Eye (tissue), 1 donor: Measurements from ENCODE around the gene SLC66A1.

Source experiments
- DNase-seq: peaks from one replicate; pipeline ENCODE4 v3.0.0-alpha.2; 2015

Gene SLC66A1

DNA sequence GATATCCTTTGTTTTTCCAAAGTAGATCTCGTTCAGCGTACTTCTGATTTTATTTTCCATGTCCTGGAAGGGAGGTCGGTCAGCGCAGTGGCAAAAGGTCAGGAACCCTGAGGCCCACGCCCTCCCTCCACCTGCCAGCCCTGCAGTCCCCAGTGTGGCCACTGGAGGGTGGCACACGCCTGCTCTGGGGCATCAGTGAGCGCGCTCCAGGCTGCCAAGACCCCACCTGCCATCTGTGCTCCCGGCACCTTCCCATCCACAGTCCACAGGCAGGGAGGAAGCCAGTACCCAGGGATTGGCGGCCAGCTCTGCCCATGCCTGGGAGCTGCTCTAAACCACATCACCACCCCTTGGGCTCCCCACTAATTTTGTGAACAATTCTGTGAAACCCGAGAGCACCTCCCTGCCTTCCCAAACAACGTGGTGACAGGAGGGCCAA is 32.3 kb downstream of the SLC66A1 start:
- peak; percentile 75 for DNase-seq

DNA sequence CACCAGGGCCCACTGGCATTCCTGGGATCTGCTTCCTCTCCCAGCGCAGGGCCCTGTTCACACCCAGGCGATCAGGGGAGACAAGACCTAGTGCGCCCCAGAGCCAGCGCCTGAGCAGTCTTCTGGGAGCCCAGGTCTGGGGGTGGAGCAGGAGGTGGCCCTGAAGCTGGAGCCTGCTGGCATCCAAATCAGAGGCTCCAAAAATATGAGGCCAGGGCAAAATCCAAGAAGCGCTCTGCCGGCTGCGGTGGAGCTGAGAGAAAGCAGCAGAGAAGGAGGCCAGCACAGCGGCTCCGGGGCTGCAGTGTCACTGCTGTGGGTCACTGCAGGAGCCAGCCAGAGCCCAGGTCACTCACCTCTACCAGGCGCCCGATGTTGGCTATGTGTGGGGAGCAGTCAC is 32.7 kb downstream of the SLC66A1 start:
- no peak for DNase-seq

- no peak for DNase-seq
Observed at GRCh38 chr1:19345391-19345790, 33.3 kb downstream of the SLC66A1 start.

DNA sequence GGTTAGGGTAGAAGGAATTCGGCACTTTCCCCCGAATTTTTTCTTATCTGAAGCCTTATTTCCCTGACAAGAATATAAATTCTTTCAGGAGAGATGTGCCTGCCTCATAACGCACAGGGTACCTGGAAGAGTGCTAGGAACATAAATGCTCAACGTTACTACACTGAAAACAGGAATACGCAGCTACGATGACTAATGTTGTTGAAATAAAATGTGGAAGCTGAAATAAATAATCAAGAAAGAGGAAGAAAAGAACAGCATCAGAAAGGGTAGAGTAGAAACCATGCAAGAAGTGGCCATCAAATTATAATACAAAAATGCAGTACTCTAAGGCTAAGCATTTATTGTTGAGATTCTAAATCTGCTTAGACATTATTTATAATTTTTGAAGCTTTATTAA is 33.9 kb downstream of the SLC66A1 start:
- no peak for DNase-seq

- DNase-seq: no peak
Observed at GRCh38 chr1:19347533-19348172, 35.5 kb downstream of the SLC66A1 start.

DNA sequence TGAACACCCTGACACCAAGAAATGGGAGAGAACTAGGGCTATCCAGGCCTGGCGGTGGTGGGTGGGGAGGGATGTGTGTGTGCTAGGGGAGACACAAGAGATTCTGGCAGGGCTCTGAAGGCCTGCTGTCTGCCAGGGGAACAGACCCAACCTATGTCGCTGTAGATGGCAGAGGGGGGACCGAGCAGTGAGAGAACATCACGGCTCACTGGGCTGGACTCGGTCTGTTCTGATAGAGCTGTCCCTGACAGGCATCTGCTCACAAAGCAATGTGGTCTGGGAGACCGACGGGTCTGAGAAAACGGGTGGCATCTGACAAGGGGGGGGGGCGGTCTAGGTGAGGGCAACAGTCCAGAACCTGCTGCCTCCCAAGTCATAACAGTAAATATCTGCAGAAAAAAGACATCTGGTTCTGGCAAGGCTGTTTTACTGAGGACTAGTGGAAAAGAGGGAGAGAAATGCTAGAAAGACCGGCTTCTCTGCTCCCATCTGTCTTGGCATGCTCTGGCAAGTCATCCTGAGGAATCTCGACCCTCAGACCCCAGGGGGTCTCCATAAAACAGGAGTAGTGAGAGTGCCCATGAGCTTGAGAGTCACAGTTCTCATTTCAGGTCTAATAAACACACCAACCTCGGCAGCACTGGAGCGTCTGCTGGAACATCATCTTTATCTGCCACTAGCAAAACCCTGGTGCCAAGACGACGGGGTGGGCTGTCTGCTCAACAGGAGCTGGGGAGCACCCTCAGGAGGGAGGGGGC is 36.5 kb downstream of the SLC66A1 start:
- no peak for DNase-seq

GRCh38 chr1:19349999-19350398 is 37.9 kb downstream of the SLC66A1 start:
- no peak for DNase-seq

- no peak for DNase-seq
Observed at GRCh38 chr1:19350566-19350965, 38.4 kb downstream of the SLC66A1 start.

- no peak for DNase-seq
Observed at GRCh38 chr1:19351873-19352272, 39.7 kb downstream of the SLC66A1 start.

DNA sequence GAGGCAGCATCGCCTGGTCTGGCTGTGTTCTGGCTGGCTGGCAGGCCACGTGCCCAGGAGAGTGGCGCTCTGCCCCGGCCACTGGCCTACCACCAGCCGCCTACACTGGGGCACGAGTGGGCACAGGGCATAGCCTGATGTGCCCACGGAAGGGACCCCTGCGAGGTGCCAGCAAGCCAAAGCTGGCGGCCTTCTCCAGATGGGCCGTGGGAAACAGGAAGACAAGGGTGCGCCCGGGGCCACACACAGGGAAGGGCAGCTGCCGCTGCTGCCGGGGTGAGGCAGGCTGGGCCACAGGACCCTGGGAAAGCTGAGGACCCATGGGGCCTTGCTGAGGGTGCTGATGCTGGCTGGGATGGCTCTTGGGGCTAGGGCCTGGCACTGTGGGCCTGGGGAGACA is 40.7 kb downstream of the SLC66A1 start:
- no peak for DNase-seq

DNA sequence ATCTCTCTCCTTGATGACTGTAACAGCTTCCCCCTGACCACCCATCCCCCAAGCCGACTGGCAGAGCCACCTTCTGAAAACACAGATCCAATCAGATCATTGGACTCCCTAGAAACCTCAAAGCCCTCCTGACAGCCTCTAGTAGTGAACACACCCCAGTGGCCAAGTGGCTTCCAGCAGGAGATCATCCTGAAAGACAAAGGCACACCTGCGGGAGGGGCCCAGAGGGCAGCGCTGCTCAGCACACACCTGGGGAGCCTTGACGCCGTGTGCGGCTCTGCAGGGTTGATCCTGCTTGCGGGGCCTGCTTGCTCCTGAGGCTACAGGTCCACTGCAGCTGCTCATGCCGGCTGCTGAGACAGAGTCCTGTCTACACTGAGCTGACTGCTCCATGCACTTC is 41.5 kb downstream of the SLC66A1 start:
- DNase-seq: no peak

- no peak for DNase-seq
Observed at GRCh38 chr1:19354531-19354981, 42.4 kb downstream of the SLC66A1 start.

DNA sequence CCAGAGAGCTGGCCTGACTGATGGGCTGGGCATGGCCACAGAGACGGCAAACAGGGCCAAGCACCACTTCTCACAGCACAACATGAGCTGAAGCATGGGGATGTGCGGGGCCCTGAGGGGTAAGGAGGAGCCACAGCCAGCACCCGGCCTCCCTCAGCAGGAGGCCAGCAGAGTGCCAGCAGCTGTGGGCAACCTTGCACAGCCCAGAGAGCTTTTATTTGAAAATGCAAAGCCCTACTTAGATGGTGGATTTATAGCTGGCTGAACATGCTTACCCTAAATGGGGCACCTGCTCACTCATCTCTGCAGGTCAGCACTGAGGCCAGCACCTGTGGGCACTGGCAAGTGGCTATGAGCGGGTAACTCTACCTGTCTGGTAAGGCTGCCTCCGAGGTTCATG is 44.1 kb downstream of the SLC66A1 start:
- no peak for DNase-seq

DNA sequence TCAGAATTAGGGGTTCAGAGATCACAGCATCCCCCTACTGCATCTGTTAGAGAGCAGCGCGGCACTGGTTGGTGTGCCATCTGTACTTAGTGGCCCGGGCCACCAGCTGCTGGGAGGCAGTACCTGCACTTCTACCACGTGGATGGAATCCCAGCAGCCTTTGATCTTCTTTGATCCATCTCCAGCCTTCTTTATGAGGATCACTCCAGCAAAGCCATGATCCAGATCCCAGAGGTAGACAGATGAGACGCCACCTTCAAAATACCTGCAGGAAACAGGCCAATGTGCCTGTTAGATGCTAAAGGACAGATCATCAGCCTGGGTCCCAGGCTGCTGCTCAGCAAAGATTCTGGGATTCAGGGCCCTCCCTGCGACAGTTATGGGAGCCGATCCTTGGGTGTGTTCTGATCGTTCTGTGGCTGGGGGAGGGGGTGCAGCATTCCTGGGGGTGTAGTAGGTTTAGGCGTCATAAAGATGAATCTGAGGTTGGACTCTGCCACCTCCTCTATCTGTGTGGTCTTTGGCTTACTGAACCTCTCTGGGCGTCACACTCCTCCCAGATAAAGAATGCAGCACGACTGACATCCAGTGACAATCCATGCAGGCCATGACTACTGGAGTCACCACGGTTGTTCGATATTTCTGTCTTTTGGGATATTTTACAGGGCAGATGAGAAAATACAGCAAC is 45.3 kb downstream of the SLC66A1 start:
- DNase-seq: no peak

DNA sequence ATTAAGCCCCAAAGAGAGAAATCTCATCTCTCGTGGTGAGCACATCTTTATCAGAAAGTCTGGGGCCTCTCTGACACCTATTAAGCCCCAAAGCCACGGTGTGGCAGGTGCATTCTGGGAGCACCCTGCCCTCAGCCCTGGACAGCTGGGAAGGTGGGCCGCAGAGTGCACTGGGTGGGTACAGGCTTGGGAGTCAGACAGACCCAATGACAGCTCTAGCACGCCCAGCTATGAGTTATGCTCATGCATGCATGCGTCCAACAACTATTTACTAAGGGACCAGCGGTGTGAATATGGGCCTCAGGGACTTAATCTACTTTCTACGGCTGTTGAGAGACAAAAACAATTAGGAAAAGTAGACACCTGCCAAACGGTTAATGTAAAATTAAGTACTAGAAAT is 46.6 kb downstream of the SLC66A1 start:
- no peak for DNase-seq

DNA sequence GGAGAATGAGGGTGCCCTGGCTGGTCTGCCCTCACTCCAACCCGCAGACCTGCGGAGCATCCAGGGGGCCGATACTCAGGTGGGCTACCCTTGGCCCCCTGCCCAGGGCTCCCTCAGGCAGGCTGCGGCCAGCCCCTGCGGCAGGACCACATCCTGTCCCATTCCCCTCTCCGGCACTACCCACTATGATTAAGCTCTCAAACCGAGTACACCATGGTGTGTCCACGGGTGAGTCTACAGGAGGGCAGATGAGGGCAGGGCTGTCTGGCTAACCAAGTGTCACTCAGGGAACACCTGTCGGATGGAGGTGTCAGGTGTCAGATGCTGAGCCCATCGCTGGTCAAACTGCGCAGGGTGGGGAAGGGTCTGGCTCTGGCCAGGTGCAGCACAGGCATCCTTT is 47.2 kb downstream of the SLC66A1 start:
- DNase-seq: no peak

- DNase-seq: no peak
Observed at GRCh38 chr1:19360016-19360415, 47.9 kb downstream of the SLC66A1 start.

DNA sequence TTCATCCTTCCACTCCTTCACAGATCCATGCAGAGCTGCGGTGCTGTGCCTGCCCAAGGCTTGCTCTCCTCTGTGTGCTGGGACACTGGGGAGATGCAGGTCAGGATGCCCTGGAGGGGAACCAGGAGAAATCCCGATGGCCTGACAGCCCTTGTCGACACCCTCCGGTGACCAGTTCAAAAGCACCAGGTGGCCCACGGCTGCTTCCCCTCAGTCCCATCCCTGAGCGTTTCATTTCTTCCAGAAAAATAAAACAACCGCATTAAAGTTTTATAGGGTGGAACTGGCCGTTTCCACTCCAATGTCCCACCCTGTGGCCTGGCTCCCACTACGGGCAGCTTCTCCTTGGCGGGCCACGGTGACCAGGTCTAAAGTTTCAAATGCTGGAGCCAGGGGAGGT is 48.3 kb downstream of the SLC66A1 start:
- no peak for DNase-seq

DNA sequence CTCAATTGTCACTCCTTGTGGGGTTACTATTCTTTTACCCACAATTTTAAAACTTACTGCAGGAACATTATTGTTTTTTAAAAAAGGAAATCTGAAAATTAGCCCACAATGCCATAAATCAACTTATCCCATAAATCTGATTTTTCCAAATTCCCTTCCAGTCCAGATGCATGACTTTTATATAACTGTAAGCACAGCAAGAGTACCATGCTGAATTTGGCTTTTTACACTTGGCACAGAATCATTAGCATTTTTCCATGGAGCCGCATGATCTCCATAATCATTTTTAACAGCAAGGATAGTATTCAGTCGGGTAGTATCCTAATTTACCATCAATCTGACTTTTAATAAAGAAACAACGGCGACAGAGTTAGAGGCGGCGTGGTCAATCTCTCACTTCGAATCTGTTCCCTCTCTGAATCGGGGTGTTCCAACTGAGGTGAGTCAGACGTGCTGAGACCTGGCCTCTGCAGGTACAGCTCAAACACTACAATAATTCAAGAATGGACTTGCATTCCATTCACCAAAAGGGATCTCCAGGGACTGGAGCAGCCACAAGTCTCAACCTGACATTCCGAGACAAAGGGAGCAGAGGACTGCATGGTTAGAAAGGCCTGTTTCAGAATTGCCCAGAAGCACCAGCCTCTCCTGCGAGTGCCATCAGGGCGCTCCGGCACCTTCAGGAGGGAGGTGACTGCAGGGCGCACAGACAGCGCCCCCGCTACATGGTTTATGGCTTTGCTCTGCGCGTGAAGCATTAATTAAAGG is 48.9 kb downstream of the SLC66A1 start:
- no peak for DNase-seq

DNA sequence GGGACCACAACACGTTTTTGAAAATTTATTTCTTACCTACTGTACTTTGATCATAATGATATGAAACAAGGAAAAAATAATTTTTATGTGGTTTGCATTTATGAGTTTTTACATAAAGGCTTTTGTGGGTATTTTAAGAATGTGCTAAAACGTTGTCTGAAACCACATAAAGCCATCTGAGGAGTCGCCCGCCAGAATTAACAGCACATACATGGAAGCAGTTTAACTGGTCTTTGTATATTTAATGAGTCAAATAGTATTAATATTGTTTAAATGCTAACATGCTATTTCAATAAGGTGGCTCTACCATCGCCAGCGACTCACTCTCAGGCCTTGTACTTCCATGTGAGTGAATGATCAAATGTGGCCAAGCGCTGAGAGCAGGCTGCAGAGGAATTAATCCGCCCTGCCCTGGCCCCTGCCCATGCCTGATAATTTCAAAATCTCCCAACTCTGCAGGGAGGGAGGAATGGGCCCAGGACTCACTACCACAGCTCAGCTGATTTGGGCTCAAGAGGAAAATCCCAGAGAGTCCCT is 49.6 kb downstream of the SLC66A1 start:
- DNase-seq: no peak

GRCh38 chr1:19363536-19364152 is 51.5 kb downstream of the SLC66A1 start:
- no peak for DNase-seq

- no peak for DNase-seq
Observed at GRCh38 chr1:19365721-19366120, 53.6 kb downstream of the SLC66A1 start.
